SK-N-MC (cell line): Measurements from ENCODE around the gene AMH.

Experiments
- EZH2 ChIP-seq: fragments of 200-600 bp; sonication (generic); IDR thresholded peaks from one replicate; pipeline ENCODE4 v1.6.1; 2017; ENCODE audit warnings: antibody characterized with exemption
- POLR2AphosphoS5 ChIP-seq: IDR thresholded peaks from 2 replicates; pipeline ENCODE4 v1.6.1; 2012; ENCODE audit warnings: mild to moderate bottlenecking, low read depth, low read length, borderline replicate concordance

DNA sequence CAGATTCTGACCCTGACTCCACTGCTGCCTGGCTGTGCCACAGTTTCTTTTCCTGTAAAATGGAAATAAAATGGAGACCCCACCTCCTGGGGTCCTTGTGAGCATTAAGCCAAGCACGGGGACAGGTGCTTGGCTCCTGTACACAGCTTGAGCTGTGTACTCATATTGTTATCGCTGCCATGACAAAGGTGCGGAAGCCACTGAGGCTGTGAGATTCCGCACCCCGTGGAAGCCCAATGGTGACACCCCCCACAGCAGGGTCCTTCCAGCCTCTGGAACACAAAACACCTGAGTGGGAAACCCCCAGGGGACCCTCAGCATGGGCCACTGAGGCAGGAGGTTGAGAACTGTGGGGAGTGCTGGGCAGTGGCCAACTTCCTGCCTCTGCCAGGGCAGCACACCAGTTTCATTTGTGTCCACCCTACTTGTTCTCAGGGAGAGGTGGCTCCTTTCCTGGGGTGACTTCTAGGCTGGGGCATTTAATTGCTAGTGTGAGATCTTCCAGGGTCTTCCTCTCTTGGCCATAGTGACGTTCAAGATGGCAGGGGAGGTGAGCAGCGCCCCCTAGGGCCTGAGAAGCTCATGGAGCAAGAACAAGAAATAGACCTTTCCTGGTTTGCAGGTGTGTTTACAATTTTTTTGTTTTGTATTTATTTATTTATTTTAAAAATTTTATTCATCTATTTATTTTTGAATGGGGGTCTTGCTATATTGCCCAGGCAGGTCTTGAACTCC lies 12.5 kb downstream of the AMH start:
- TF ChIP-seq EZH2 (no peak), POLR2AphosphoS5 (no peak)
